A673 (cell line): Measurements from ENCODE around the gene LAMTOR3.

Source experiments
- EZH2 ChIP-seq: fragments of 200-600 bp; sonication (generic); IDR thresholded peaks from 2 replicates; pipeline ENCODE4 v1.6.1; 2017; ENCODE audit warnings: borderline replicate concordance, low read depth, mild to moderate bottlenecking, mixed read lengths, antibody characterized with exemption, low read length; ENCODE audit not compliant: poor library complexity, severe bottlenecking
- TF ChIP-seq, protein P1 (sequence below): fragments of 300-800, 200-600 bp; sonication (generic); conservative IDR thresholded peaks from 2 replicates; pipeline ENCODE4 v1.5.1; 2017; ENCODE audit warnings: low read depth, mild to moderate bottlenecking, antibody characterized with exemption, low read length, moderate library complexity, mixed read lengths

DNA sequence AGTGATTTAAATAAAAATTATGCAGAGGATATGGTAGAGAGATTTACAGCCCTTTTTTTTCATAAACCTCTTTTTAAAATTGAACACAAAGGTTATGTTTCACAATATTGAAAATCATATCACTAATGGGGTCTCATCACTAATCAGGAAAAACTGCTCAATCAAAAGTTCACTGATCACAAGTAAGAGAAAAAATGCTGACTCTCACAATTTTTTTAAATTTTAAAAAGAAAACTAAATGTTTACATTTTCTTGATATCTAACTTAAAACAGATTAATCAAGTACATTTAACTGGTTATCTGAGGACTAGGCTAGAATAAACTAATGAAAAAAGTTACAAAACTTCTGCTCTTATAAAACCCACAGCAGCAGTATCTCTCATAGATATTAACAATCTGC is 8.5 kb downstream of the LAMTOR3 start:
- TF ChIP-seq, protein P1, sequence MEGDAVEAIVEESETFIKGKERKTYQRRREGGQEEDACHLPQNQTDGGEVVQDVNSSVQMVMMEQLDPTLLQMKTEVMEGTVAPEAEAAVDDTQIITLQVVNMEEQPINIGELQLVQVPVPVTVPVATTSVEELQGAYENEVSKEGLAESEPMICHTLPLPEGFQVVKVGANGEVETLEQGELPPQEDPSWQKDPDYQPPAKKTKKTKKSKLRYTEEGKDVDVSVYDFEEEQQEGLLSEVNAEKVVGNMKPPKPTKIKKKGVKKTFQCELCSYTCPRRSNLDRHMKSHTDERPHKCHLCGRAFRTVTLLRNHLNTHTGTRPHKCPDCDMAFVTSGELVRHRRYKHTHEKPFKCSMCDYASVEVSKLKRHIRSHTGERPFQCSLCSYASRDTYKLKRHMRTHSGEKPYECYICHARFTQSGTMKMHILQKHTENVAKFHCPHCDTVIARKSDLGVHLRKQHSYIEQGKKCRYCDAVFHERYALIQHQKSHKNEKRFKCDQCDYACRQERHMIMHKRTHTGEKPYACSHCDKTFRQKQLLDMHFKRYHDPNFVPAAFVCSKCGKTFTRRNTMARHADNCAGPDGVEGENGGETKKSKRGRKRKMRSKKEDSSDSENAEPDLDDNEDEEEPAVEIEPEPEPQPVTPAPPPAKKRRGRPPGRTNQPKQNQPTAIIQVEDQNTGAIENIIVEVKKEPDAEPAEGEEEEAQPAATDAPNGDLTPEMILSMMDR = no peak
- no peak for TF ChIP-seq EZH2
